Measurements from ENCODE around the gene MCL1.

DNA sequence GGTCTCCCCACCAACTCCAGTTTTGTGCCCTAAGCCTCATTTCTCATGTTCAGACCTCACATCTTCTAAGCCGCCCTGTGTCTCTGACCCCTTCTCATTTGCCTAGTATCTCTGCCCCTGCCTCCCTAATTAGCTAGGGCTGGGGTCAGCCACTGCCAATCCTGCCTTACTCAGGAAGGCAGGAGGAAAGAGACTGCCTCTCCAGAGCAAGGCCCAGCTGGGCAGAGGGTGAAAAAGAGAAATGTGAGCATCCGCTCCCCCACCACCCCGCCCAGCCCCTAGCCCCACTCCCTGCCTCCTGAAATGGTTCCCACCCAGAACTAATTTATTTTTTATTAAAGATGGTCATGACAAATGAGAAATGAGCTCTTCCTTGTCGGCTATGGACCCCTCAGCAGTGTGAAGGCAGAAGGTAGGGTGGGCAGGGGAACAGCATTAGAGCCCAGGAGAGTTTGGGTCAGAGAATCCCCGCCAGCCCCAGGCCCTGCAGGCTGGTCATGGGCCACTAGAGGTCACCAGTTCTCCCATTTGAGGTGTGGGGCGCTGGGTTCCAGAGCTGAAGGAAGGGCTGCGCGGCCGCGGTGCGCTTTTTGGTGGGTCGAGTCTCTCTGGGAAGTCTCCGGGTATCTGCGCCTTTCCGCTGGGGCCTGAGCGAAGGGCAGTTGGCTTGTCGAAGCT lies 18.7 kb downstream of the MCL1 start:
- TF ChIP-seq, protein P1, sequence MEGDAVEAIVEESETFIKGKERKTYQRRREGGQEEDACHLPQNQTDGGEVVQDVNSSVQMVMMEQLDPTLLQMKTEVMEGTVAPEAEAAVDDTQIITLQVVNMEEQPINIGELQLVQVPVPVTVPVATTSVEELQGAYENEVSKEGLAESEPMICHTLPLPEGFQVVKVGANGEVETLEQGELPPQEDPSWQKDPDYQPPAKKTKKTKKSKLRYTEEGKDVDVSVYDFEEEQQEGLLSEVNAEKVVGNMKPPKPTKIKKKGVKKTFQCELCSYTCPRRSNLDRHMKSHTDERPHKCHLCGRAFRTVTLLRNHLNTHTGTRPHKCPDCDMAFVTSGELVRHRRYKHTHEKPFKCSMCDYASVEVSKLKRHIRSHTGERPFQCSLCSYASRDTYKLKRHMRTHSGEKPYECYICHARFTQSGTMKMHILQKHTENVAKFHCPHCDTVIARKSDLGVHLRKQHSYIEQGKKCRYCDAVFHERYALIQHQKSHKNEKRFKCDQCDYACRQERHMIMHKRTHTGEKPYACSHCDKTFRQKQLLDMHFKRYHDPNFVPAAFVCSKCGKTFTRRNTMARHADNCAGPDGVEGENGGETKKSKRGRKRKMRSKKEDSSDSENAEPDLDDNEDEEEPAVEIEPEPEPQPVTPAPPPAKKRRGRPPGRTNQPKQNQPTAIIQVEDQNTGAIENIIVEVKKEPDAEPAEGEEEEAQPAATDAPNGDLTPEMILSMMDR (IDR thresholded peaks at IDR 0.05) = peak; percentile 90
- TF ChIP-seq ZFX (IDR thresholded peaks at IDR 0.05; ENCODE audit: borderline replicate concordance) = no peak

All from 22Rv1 (cell line).